ENCODE results near the gene SCAMP2.

Gene SCAMP2

GRCh38 chr15:74863239-74864056 lies 9.7 kb downstream of the SCAMP2 start:
- peaks cover 15% of the 10 kb centered on the region for H3K79me1 ChIP-seq (replicated peaks; ENCODE audit: low read length, poor library complexity, severe bottlenecking)
- no peak overlapping the region for H3K27ac ChIP-seq (ENCODE audit: low read length, poor library complexity, severe bottlenecking)
- H3K18ac ChIP-seq (ENCODE audit: low read depth in 1 of 2, low read length in 2 of 2) = no peak overlapping the region
- H2BK120ac ChIP-seq (ENCODE audit: low read depth, low read length) = no peak overlapping the region
- H3K14ac ChIP-seq (ENCODE audit: low read length in 2 of 2) = peak overlapping the region in 1 of 2 experiments; percentile 44
- no peak overlapping the region for H2BK15ac ChIP-seq (ENCODE audit: low read depth, poor library complexity, severe bottlenecking)
- H3K4me3 ChIP-seq (ENCODE audit: insufficient read depth in 1 of 2, low read depth in 1 of 2, low read length in 2 of 2) = no peak overlapping the region
- 84% methylated on average over 11 of the region's 11 CpGs for WGBS
- no peak overlapping the region for H2BK5ac ChIP-seq (ENCODE audit: low read depth, low read length, poor library complexity, severe bottlenecking)
- H2BK12ac ChIP-seq (ENCODE audit: low read length in 2 of 2) = no peak overlapping the region
- no peak overlapping the region for H3K4ac ChIP-seq (ENCODE audit: low read depth in 1 of 2, low read length in 2 of 2)
- H3K4me2 ChIP-seq (ENCODE audit: low read length, poor library complexity, severe bottlenecking) = no peak overlapping the region
- no peak overlapping the region for H2AFZ ChIP-seq (ENCODE audit: low read depth, low read length)
- H3K4me1 ChIP-seq (ENCODE audit: control insufficient read depth, insufficient read depth, low read depth, low read length) = peaks cover 33% of the 10 kb centered on the region
- peaks cover 6 to 9% of the 10 kb centered on the region in 2 experiments for H3K36me3 ChIP-seq (ENCODE audit: control insufficient read depth in 1 of 2, insufficient read depth in 2 of 2, low read depth in 1 of 2, low read length in 2 of 2)
- H3K27me3 ChIP-seq (ENCODE audit: control insufficient read depth in 1 of 2, insufficient read depth in 1 of 2, low read length in 2 of 2) = no peaks in the 10 kb centered on the region
- H4K91ac ChIP-seq (ENCODE audit: low read length) = no peak overlapping the region
- DNase-seq = peak; percentile 14
- peak overlapping the region in 1 of 2 experiments; percentile 91 for H3K23ac ChIP-seq (ENCODE audit: low read length in 2 of 2)
- H2AK5ac ChIP-seq (ENCODE audit: low read length, severe bottlenecking) = no peak overlapping the region
- no peak overlapping the region for H4K8ac ChIP-seq (ENCODE audit: low read length)
- H3K9ac ChIP-seq (ENCODE audit: low read length) = peak overlapping the region; percentile 36
- H3K9me3 ChIP-seq (ENCODE audit: control insufficient read depth, low read length) = no peaks in the 10 kb centered on the region

DNA sequence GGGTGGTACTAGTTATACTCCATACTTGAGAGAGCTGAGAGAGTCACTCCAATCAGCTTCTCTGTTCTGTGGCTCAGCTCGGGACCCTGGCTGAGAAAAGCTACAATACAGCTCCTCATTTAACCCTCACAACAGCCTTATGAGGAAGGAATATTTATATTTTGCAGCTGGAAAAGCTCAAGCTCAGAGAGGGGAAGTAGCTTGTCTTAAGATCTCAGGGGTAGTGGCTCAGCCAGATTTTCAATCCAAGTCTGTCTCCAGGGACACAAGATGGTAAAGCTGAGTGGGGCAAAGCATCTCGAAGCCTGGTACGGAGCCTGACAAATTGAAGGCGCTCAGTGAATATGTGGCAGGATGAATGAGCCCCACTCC lies 14.8 kb downstream of the SCAMP2 start:
- no peak overlapping the region for H3K14ac ChIP-seq (ENCODE audit: low read length in 2 of 2)
- H3K79me1 ChIP-seq (replicated peaks; ENCODE audit: low read length, poor library complexity, severe bottlenecking) = peaks cover 33% of the 10 kb centered on the region
- peaks cover 8 to 13% of the 10 kb centered on the region in 2 experiments for H3K36me3 ChIP-seq (ENCODE audit: control insufficient read depth in 1 of 2, insufficient read depth in 2 of 2, low read depth in 1 of 2, low read length in 2 of 2)
- WGBS = 94% methylated on average over 3 of the region's 4 CpGs
- no peaks in the 10 kb centered on the region for H3K27me3 ChIP-seq (ENCODE audit: control insufficient read depth in 1 of 2, insufficient read depth in 1 of 2, low read length in 2 of 2)
- no peak overlapping the region for H3K23ac ChIP-seq (ENCODE audit: low read length in 2 of 2)
- H2AFZ ChIP-seq (ENCODE audit: low read depth, low read length) = no peak overlapping the region
- H3K18ac ChIP-seq (ENCODE audit: low read depth in 1 of 2, low read length in 2 of 2) = no peak overlapping the region
- H3K4me3 ChIP-seq (ENCODE audit: insufficient read depth in 1 of 2, low read depth in 1 of 2, low read length in 2 of 2) = no peak overlapping the region
- no peak overlapping the region for H2BK15ac ChIP-seq (ENCODE audit: low read depth, poor library complexity, severe bottlenecking)
- no peak for DNase-seq
- no peak overlapping the region for H4K8ac ChIP-seq (ENCODE audit: low read length)
- H3K27ac ChIP-seq (ENCODE audit: low read length, poor library complexity, severe bottlenecking) = no peak overlapping the region
- no peak overlapping the region for H2BK5ac ChIP-seq (ENCODE audit: low read depth, low read length, poor library complexity, severe bottlenecking)
- no peak overlapping the region for H4K91ac ChIP-seq (ENCODE audit: low read length)
- no peak overlapping the region for H2BK120ac ChIP-seq (ENCODE audit: low read depth, low read length)
- no peak overlapping the region for H3K4ac ChIP-seq (ENCODE audit: low read depth in 1 of 2, low read length in 2 of 2)
- H2AK5ac ChIP-seq (ENCODE audit: low read length, severe bottlenecking) = no peak overlapping the region
- H3K9ac ChIP-seq (ENCODE audit: low read length) = no peak overlapping the region
- peaks cover 19% of the 10 kb centered on the region for H3K4me1 ChIP-seq (ENCODE audit: control insufficient read depth, insufficient read depth, low read depth, low read length)
- no peak overlapping the region for H3K4me2 ChIP-seq (ENCODE audit: low read length, poor library complexity, severe bottlenecking)
- H2BK12ac ChIP-seq (ENCODE audit: low read length in 2 of 2) = no peak overlapping the region
- no peaks in the 10 kb centered on the region for H3K9me3 ChIP-seq (ENCODE audit: control insufficient read depth, low read length)

GRCh38 chr15:74857671-74858368 lies 15.3 kb downstream of the SCAMP2 start:
- WGBS = 96% methylated on average over 9 of the region's 9 CpGs
- H2BK15ac ChIP-seq (ENCODE audit: low read depth, poor library complexity, severe bottlenecking) = no peak overlapping the region
- DNase-seq = no peak

GRCh38 chr15:74857082-74857655 lies 16.0 kb downstream of the SCAMP2 start:
- no peak overlapping the region for H3K4ac ChIP-seq (ENCODE audit: low read depth in 1 of 2, low read length in 2 of 2)
- no peak overlapping the region for H2BK120ac ChIP-seq (ENCODE audit: low read depth, low read length)
- no peak overlapping the region for H3K9ac ChIP-seq (ENCODE audit: low read length)
- H3K27ac ChIP-seq (ENCODE audit: low read length, poor library complexity, severe bottlenecking) = no peak overlapping the region
- no peak overlapping the region for H2AK5ac ChIP-seq (ENCODE audit: low read length, severe bottlenecking)
- no peaks in the 10 kb centered on the region for H3K27me3 ChIP-seq (ENCODE audit: control insufficient read depth in 1 of 2, insufficient read depth in 1 of 2, low read length in 2 of 2)
- no peak overlapping the region for H2BK5ac ChIP-seq (ENCODE audit: low read depth, low read length, poor library complexity, severe bottlenecking)
- H4K8ac ChIP-seq (ENCODE audit: low read length) = no peak overlapping the region
- peaks cover 20 to 25% of the 10 kb centered on the region in 2 experiments for H3K36me3 ChIP-seq (ENCODE audit: control insufficient read depth in 1 of 2, insufficient read depth in 2 of 2, low read depth in 1 of 2, low read length in 2 of 2)
- H3K4me3 ChIP-seq (ENCODE audit: insufficient read depth in 1 of 2, low read depth in 1 of 2, low read length in 2 of 2) = no peak overlapping the region
- H2BK12ac ChIP-seq (ENCODE audit: low read length in 2 of 2) = no peak overlapping the region
- no peak overlapping the region for H2AFZ ChIP-seq (ENCODE audit: low read depth, low read length)
- no peak overlapping the region for H3K4me2 ChIP-seq (ENCODE audit: low read length, poor library complexity, severe bottlenecking)
- H3K14ac ChIP-seq (ENCODE audit: low read length in 2 of 2) = no peak overlapping the region
- H3K9me3 ChIP-seq (ENCODE audit: control insufficient read depth, low read length) = no peaks in the 10 kb centered on the region
- peaks cover 17% of the 10 kb centered on the region for H3K4me1 ChIP-seq (ENCODE audit: control insufficient read depth, insufficient read depth, low read depth, low read length)
- WGBS = 89% methylated on average over 4 of the region's 5 CpGs
- DNase-seq = no peak
- H2BK15ac ChIP-seq (ENCODE audit: low read depth, poor library complexity, severe bottlenecking) = no peak overlapping the region
- H3K18ac ChIP-seq (ENCODE audit: low read depth in 1 of 2, low read length in 2 of 2) = no peak overlapping the region
- H3K79me1 ChIP-seq (replicated peaks; ENCODE audit: low read length, poor library complexity, severe bottlenecking) = peaks cover 45% of the 10 kb centered on the region
- H3K23ac ChIP-seq (ENCODE audit: low read length in 2 of 2) = no peak overlapping the region
- no peak overlapping the region for H4K91ac ChIP-seq (ENCODE audit: low read length)

More at GRCh38 chr15:74857671-74858368, 15.3 kb downstream of the SCAMP2 start:
- Histone ChIP-seq H3K23ac (ENCODE audit: low read length in 2 of 2) (no peak overlapping the region), H3K4me2 (ENCODE audit: low read length, poor library complexity, severe bottlenecking) (no peak overlapping the region), H3K4me1 (ENCODE audit: control insufficient read depth, insufficient read depth, low read depth, low read length) (peaks cover 17% of the 10 kb centered on the region), H3K27me3 (ENCODE audit: control insufficient read depth in 1 of 2, insufficient read depth in 1 of 2, low read length in 2 of 2) (no peaks in the 10 kb centered on the region), H2BK120ac (ENCODE audit: low read depth, low read length) (no peak overlapping the region), H3K9ac (ENCODE audit: low read length) (no peak overlapping the region), H4K8ac (ENCODE audit: low read length) (no peak overlapping the region), H3K79me1 (replicated peaks; ENCODE audit: low read length, poor library complexity, severe bottlenecking) (peaks cover 38% of the 10 kb centered on the region), H3K18ac (ENCODE audit: low read depth in 1 of 2, low read length in 2 of 2) (no peak overlapping the region), H3K14ac (ENCODE audit: low read length in 2 of 2) (no peak overlapping the region), H3K27ac (ENCODE audit: low read length, poor library complexity, severe bottlenecking) (no peak overlapping the region), H2BK12ac (ENCODE audit: low read length in 2 of 2) (no peak overlapping the region), H3K9me3 (ENCODE audit: control insufficient read depth, low read length) (no peaks in the 10 kb centered on the region), H4K91ac (ENCODE audit: low read length) (no peak overlapping the region), H3K4me3 (ENCODE audit: insufficient read depth in 1 of 2, low read depth in 1 of 2, low read length in 2 of 2) (no peak overlapping the region), H2AK5ac (ENCODE audit: low read length, severe bottlenecking) (no peak overlapping the region), H2AFZ (ENCODE audit: low read depth, low read length) (no peak overlapping the region), H2BK5ac (ENCODE audit: low read depth, low read length, poor library complexity, severe bottlenecking) (no peak overlapping the region), H3K4ac (ENCODE audit: low read depth in 1 of 2, low read length in 2 of 2) (no peak overlapping the region), H3K36me3 (ENCODE audit: control insufficient read depth in 1 of 2, insufficient read depth in 2 of 2, low read depth in 1 of 2, low read length in 2 of 2) (peaks cover 14 to 19% of the 10 kb centered on the region in 2 experiments)

All from mesenchymal stem cell (in vitro differentiated cells and primary cell).